MM.1S (cell line): ENCODE data around the gene MYBPC2.

ENCODE experiments used
- DNase-seq: peaks from one replicate; pipeline ENCODE4 v3.0.0-alpha.2; 2015
- H2AFZ ChIP-seq: fragments of 300-600 bp; sonication (generic); 2 replicates; pipeline ENCODE4 v1.6.0; 2016; ENCODE audit warnings: antibody characterized with exemption, low read length
- H3F3A ChIP-seq: fragments of 300-600 bp; sonication (generic); 2 replicates; pipeline ENCODE4 v1.6.1; 2016; ENCODE audit warnings: mild to moderate bottlenecking, antibody characterized with exemption, low read length, moderate library complexity, mixed read lengths; ENCODE audit not compliant: insufficient read depth
- H3K27ac ChIP-seq: fragments of 300-600 bp; sonication (generic); 2 replicates; pipeline ENCODE4 v1.5.1; 2016; ENCODE audit warnings: mild to moderate bottlenecking, low read length
- H3K27me3 ChIP-seq: fragments of 300-600 bp; sonication (generic); replicated peaks from 2 replicates; pipeline ENCODE4 v1.6.0; 2016; ENCODE audit warnings: low read length; ENCODE audit not compliant: insufficient read depth
- H3K36me3 ChIP-seq: fragments of 300-600 bp; sonication (generic); replicated peaks from 2 replicates; pipeline ENCODE4 v1.6.1; 2016; ENCODE audit warnings: mild to moderate bottlenecking, low read length, mixed read lengths; ENCODE audit not compliant: insufficient read depth
- H3K4me1 ChIP-seq: fragments of 300-600 bp; sonication (generic); 2 replicates; pipeline ENCODE4 v1.6.1; 2016; ENCODE audit warnings: low read length, mixed read lengths
- H3K4me2 ChIP-seq: fragments of 300-600 bp; sonication (generic); 2 replicates; pipeline ENCODE4 v1.6.0; 2016; ENCODE audit warnings: low read depth, low read length
- H3K4me3 ChIP-seq: fragments of 300-600 bp; sonication (generic); 2 replicates; pipeline ENCODE4 v1.5.1; 2016; ENCODE audit warnings: low read length, mixed read lengths
- H3K79me2 ChIP-seq: fragments of 300-600 bp; sonication (generic); 2 replicates; pipeline ENCODE4 v1.6.1; 2016; ENCODE audit warnings: mixed run types, low read length, mixed read lengths
- H3K9ac ChIP-seq: fragments of 300-600 bp; sonication (generic); 2 replicates; pipeline ENCODE4 v1.6.1; 2016; ENCODE audit warnings: low read length, mixed read lengths
- H3K9me2 ChIP-seq: fragments of 300-600 bp; sonication (generic); replicated peaks from 2 replicates; pipeline ENCODE4 v1.6.1; 2016; ENCODE audit warnings: mild to moderate bottlenecking, low read length, mixed read lengths; ENCODE audit not compliant: insufficient read depth
- H3K9me3 ChIP-seq: fragments of 300-600 bp; sonication (generic); replicated peaks from 2 replicates; pipeline ENCODE4 v1.6.1; 2016; ENCODE audit warnings: mild to moderate bottlenecking, low read length, mixed read lengths; ENCODE audit not compliant: insufficient read depth
- H4K20me1 ChIP-seq: fragments of 300-600 bp; sonication (generic); 2 replicates; pipeline ENCODE4 v1.6.1; 2016; ENCODE audit warnings: mild to moderate bottlenecking, low read length, moderate library complexity, mixed read lengths; ENCODE audit not compliant: insufficient read depth
- CTCF ChIP-seq: fragments of 300-600 bp; sonication (generic); IDR thresholded peaks from 2 replicates; pipeline ENCODE4 v1.5.1; 2016; ENCODE audit warnings: antibody characterized with exemption, low read length, mixed read lengths
- EZH2 ChIP-seq: fragments of 300-600 bp; sonication (generic); optimal IDR thresholded peaks from 2 replicates; pipeline ENCODE3; 2017; ENCODE audit warnings: low read depth, mild to moderate bottlenecking, antibody characterized with exemption, low read length, mixed read lengths
- EZH2phosphoT487 ChIP-seq: fragments of 300-600 bp; sonication (generic); IDR thresholded peaks from 2 replicates; pipeline ENCODE4 v1.6.1; 2018; ENCODE audit warnings: antibody characterized with exemption, low read length

MYBPC2 gene

GRCh38 chr19:50413096-50413495 is 19.6 kb upstream of the MYBPC2 start:
- H4K20me1 ChIP-seq = no peaks in the 10 kb centered on the region

GRCh38 chr19:50413531-50413930 is 19.2 kb upstream of the MYBPC2 start:
- H3K9me3 ChIP-seq = no peaks in the 10 kb centered on the region
- no peak overlapping the region for H3K9ac ChIP-seq
- no peak for TF ChIP-seq EZH2phosphoT487
- TF ChIP-seq CTCF = no peak
- TF ChIP-seq EZH2 = no peak
- no peak overlapping the region for H3K4me3 ChIP-seq
- H3K27me3 ChIP-seq = no peaks in the 10 kb centered on the region
- no peaks in the 10 kb centered on the region for H3K79me2 ChIP-seq
- H3K9me2 ChIP-seq = no peaks in the 10 kb centered on the region
- no peaks in the 10 kb centered on the region; the same call in 1 of the 2 replicates for H3F3A ChIP-seq
- H3K27ac ChIP-seq = no peak overlapping the region
- no peak overlapping the region for H2AFZ ChIP-seq
- H3K4me1 ChIP-seq = peaks cover 13% of the 10 kb centered on the region
- H3K36me3 ChIP-seq = no peaks in the 10 kb centered on the region
- DNase-seq = no peak
- no peaks in the 10 kb centered on the region for H4K20me1 ChIP-seq
- H3K4me2 ChIP-seq = no peak overlapping the region

More at GRCh38 chr19:50413096-50413495, 19.6 kb upstream of the MYBPC2 start:
- H3K27ac ChIP-seq = no peak overlapping the region
- no peaks in the 10 kb centered on the region; the same call in 1 of the 2 replicates for H3F3A ChIP-seq
- H3K36me3 ChIP-seq = no peaks in the 10 kb centered on the region
- H3K4me2 ChIP-seq = no peak overlapping the region
- no peaks in the 10 kb centered on the region for H3K79me2 ChIP-seq
- H3K9me3 ChIP-seq = no peaks in the 10 kb centered on the region
- H3K9me2 ChIP-seq = no peaks in the 10 kb centered on the region
- TF ChIP-seq CTCF = no peak
- TF ChIP-seq EZH2 = no peak
- TF ChIP-seq EZH2phosphoT487 = no peak
- no peak for DNase-seq
- H3K4me1 ChIP-seq = peaks cover 9% of the 10 kb centered on the region
- no peaks in the 10 kb centered on the region for H3K27me3 ChIP-seq
- H2AFZ ChIP-seq = no peak overlapping the region
- H3K9ac ChIP-seq = no peak overlapping the region
- no peak overlapping the region for H3K4me3 ChIP-seq

- no peak overlapping the region for H2AFZ ChIP-seq
- peaks cover 4% of the 10 kb centered on the region for H3K27me3 ChIP-seq
- peaks cover 26% of the 10 kb centered on the region for H3K4me1 ChIP-seq
- no peak overlapping the region for H3K4me3 ChIP-seq
- no peaks in the 10 kb centered on the region for H3K9me2 ChIP-seq
- H3F3A ChIP-seq = no peaks in the 10 kb centered on the region; the same call in 1 of the 2 replicates
- no peak for TF ChIP-seq EZH2phosphoT487
- peak; percentile 61 for TF ChIP-seq CTCF
- H3K79me2 ChIP-seq = no peaks in the 10 kb centered on the region
- DNase-seq = peak; percentile 12
- peak overlapping the region; percentile 24; the same call in 1 of the 2 replicates for H3K4me2 ChIP-seq
- H3K36me3 ChIP-seq = no peaks in the 10 kb centered on the region
- H3K9me3 ChIP-seq = no peaks in the 10 kb centered on the region
- H4K20me1 ChIP-seq = no peaks in the 10 kb centered on the region
- no peak overlapping the region for H3K9ac ChIP-seq
- peak overlapping the region; percentile 23; the same call in 1 of the 2 replicates for H3K27ac ChIP-seq
Measured at GRCh38 chr19:50414864-50415660, 17.6 kb upstream of the MYBPC2 start.
